ENCODE results near the gene CHST11. TPM values are rescaled to one million over a fixed set of nuclear protein-coding genes. Genes with fewer than 3 reads are reported as not detected.

CHST11 gene
- total and polyA plus RNA-seq, 4 donors, result 15.0 to 25.5 (median 18.8) TPM

- H3K36me3 ChIP-seq (ENCODE audit: control insufficient read depth, insufficient read depth, low read length), result no peaks in the 10 kb centered on the region
- no peaks in the 10 kb centered on the region for H3K9me3 ChIP-seq (ENCODE audit: control insufficient read depth, insufficient read depth, low read length)
- H3K4me1 ChIP-seq (ENCODE audit: control insufficient read depth, insufficient read depth, low read length), result peaks cover 57% of the 10 kb centered on the region
- no peaks in the 10 kb centered on the region for H3K27me3 ChIP-seq (ENCODE audit: control insufficient read depth, insufficient read depth, low read length)
- WGBS (ENCODE audit: insufficient coverage), result 91% methylated on average over 6 of the region's 6 CpGs
- no peak overlapping the region for H3K27ac ChIP-seq (ENCODE audit: low read depth, low read length)
- no peak for DNase-seq (ENCODE audit: low read depth in 4 of 6, low spot score in 6 of 6)
- no peak overlapping the region for H3K4me3 ChIP-seq (ENCODE audit: low read depth, low read length)
Observed at GRCh38 chr12:104714369-104714768, 257.6 kb downstream of the CHST11 start.

- no peak overlapping the region for H3K4me3 ChIP-seq (ENCODE audit: low read depth, low read length)
- H3K4me1 ChIP-seq (ENCODE audit: control insufficient read depth, insufficient read depth, low read length), result peaks cover 66% of the 10 kb centered on the region
- no peaks in the 10 kb centered on the region for H3K36me3 ChIP-seq (ENCODE audit: control insufficient read depth, insufficient read depth, low read length)
- WGBS (ENCODE audit: insufficient coverage), result 89% methylated on average over 6 of the region's 7 CpGs
- no peaks in the 10 kb centered on the region for H3K9me3 ChIP-seq (ENCODE audit: control insufficient read depth, insufficient read depth, low read length)
- H3K27me3 ChIP-seq (ENCODE audit: control insufficient read depth, insufficient read depth, low read length), result no peaks in the 10 kb centered on the region
- H3K27ac ChIP-seq (ENCODE audit: low read depth, low read length), result no peak overlapping the region
- DNase-seq (ENCODE audit: low read depth in 4 of 6, low spot score in 6 of 6), result no peak
Observed at GRCh38 chr12:104716172-104716571, 259.4 kb downstream of the CHST11 start.

- no peaks in the 10 kb centered on the region for H3K27me3 ChIP-seq (ENCODE audit: control insufficient read depth, insufficient read depth, low read length)
- H3K9me3 ChIP-seq (ENCODE audit: control insufficient read depth, insufficient read depth, low read length), result no peaks in the 10 kb centered on the region
- no peak overlapping the region for H3K4me3 ChIP-seq (ENCODE audit: low read depth, low read length)
- WGBS (ENCODE audit: insufficient coverage), result 50% methylated on average over 6 of the region's 11 CpGs
- peak overlapping the region; percentile 29 for H3K27ac ChIP-seq (ENCODE audit: low read depth, low read length)
- no peaks in the 10 kb centered on the region for H3K36me3 ChIP-seq (ENCODE audit: control insufficient read depth, insufficient read depth, low read length)
- peak in 2 of 6 donors; percentile 79 to 85 for DNase-seq (ENCODE audit: low read depth in 4 of 6, low spot score in 6 of 6)
- H3K4me1 ChIP-seq (ENCODE audit: control insufficient read depth, insufficient read depth, low read length), result peaks cover 67% of the 10 kb centered on the region
Observed at GRCh38 chr12:104718304-104718929, 261.7 kb downstream of the CHST11 start.

- H3K9me3 ChIP-seq (ENCODE audit: control insufficient read depth, insufficient read depth, low read length), result no peaks in the 10 kb centered on the region
- H3K27ac ChIP-seq (ENCODE audit: low read depth, low read length), result peak overlapping the region; percentile 41
- no peak for DNase-seq (ENCODE audit: low read depth in 4 of 6, low spot score in 6 of 6)
- 70% methylated on average over 11 of the region's 13 CpGs for WGBS (ENCODE audit: insufficient coverage)
- peaks cover 61% of the 10 kb centered on the region for H3K4me1 ChIP-seq (ENCODE audit: control insufficient read depth, insufficient read depth, low read length)
- H3K27me3 ChIP-seq (ENCODE audit: control insufficient read depth, insufficient read depth, low read length), result no peaks in the 10 kb centered on the region
- H3K4me3 ChIP-seq (ENCODE audit: low read depth, low read length), result no peak overlapping the region
- no peaks in the 10 kb centered on the region for H3K36me3 ChIP-seq (ENCODE audit: control insufficient read depth, insufficient read depth, low read length)
Observed at GRCh38 chr12:104719700-104720338, 263.1 kb downstream of the CHST11 start.

GRCh38 chr12:104720339-104721038 lies 263.7 kb downstream of the CHST11 start:
- no peaks in the 10 kb centered on the region for H3K9me3 ChIP-seq (ENCODE audit: control insufficient read depth, insufficient read depth, low read length)
- H3K27ac ChIP-seq (ENCODE audit: low read depth, low read length), result peak overlapping the region; percentile 41
- H3K27me3 ChIP-seq (ENCODE audit: control insufficient read depth, insufficient read depth, low read length), result no peaks in the 10 kb centered on the region
- peak in 2 of 6 donors; percentile 59 to 65 for DNase-seq (ENCODE audit: low read depth in 4 of 6, low spot score in 6 of 6)
- no peaks in the 10 kb centered on the region for H3K36me3 ChIP-seq (ENCODE audit: control insufficient read depth, insufficient read depth, low read length)
- peak overlapping the region; percentile 7 for H3K4me3 ChIP-seq (ENCODE audit: low read depth, low read length)
- WGBS (ENCODE audit: insufficient coverage), result 19% methylated on average over 24 of the region's 29 CpGs
- H3K4me1 ChIP-seq (ENCODE audit: control insufficient read depth, insufficient read depth, low read length), result peaks cover 54% of the 10 kb centered on the region

- Histone ChIP-seq H3K27ac (ENCODE audit: low read depth, low read length) (peak overlapping the region; percentile 41), H3K4me1 (ENCODE audit: control insufficient read depth, insufficient read depth, low read length) (peaks cover 49% of the 10 kb centered on the region), H3K27me3 (ENCODE audit: control insufficient read depth, insufficient read depth, low read length) (no peaks in the 10 kb centered on the region), H3K4me3 (ENCODE audit: low read depth, low read length) (no peak overlapping the region), H3K9me3 (ENCODE audit: control insufficient read depth, insufficient read depth, low read length) (no peaks in the 10 kb centered on the region), H3K36me3 (ENCODE audit: control insufficient read depth, insufficient read depth, low read length) (no peaks in the 10 kb centered on the region)
- DNase-seq (ENCODE audit: low read depth in 4 of 6, low spot score in 6 of 6), result no peak
Observed at GRCh38 chr12:104721039-104721405, 264.3 kb downstream of the CHST11 start.

- no peaks in the 10 kb centered on the region for H3K9me3 ChIP-seq (ENCODE audit: control insufficient read depth, insufficient read depth, low read length)
- H3K36me3 ChIP-seq (ENCODE audit: control insufficient read depth, insufficient read depth, low read length), result no peaks in the 10 kb centered on the region
- no peaks in the 10 kb centered on the region for H3K27me3 ChIP-seq (ENCODE audit: control insufficient read depth, insufficient read depth, low read length)
- H3K4me1 ChIP-seq (ENCODE audit: control insufficient read depth, insufficient read depth, low read length), result peaks cover 49% of the 10 kb centered on the region
- 60% methylated on average over 1 of the region's 6 CpGs for WGBS (ENCODE audit: insufficient coverage)
- DNase-seq (ENCODE audit: low read depth in 4 of 6, low spot score in 6 of 6), result no peak
- H3K4me3 ChIP-seq (ENCODE audit: low read depth, low read length), result no peak overlapping the region
- H3K27ac ChIP-seq (ENCODE audit: low read depth, low read length), result no peak overlapping the region
Observed at GRCh38 chr12:104721936-104722335, 265.2 kb downstream of the CHST11 start.

GRCh38 chr12:104722601-104723534 lies 266.1 kb downstream of the CHST11 start:
- DNase-seq (ENCODE audit: low read depth in 4 of 6, low spot score in 6 of 6), result no peak
- no peaks in the 10 kb centered on the region for H3K27me3 ChIP-seq (ENCODE audit: control insufficient read depth, insufficient read depth, low read length)
- H3K4me3 ChIP-seq (ENCODE audit: low read depth, low read length), result no peak overlapping the region
- peaks cover 47% of the 10 kb centered on the region for H3K4me1 ChIP-seq (ENCODE audit: control insufficient read depth, insufficient read depth, low read length)
- no peaks in the 10 kb centered on the region for H3K9me3 ChIP-seq (ENCODE audit: control insufficient read depth, insufficient read depth, low read length)
- WGBS (ENCODE audit: insufficient coverage), result 69% methylated on average over 6 of the region's 21 CpGs
- H3K27ac ChIP-seq (ENCODE audit: low read depth, low read length), result no peak overlapping the region
- no peaks in the 10 kb centered on the region for H3K36me3 ChIP-seq (ENCODE audit: control insufficient read depth, insufficient read depth, low read length)

- Histone ChIP-seq H3K9me3 (ENCODE audit: control insufficient read depth, insufficient read depth, low read length) (no peaks in the 10 kb centered on the region), H3K4me3 (ENCODE audit: low read depth, low read length) (no peak overlapping the region), H3K36me3 (ENCODE audit: control insufficient read depth, insufficient read depth, low read length) (no peaks in the 10 kb centered on the region), H3K27ac (ENCODE audit: low read depth, low read length) (no peak overlapping the region), H3K27me3 (ENCODE audit: control insufficient read depth, insufficient read depth, low read length) (no peaks in the 10 kb centered on the region), H3K4me1 (ENCODE audit: control insufficient read depth, insufficient read depth, low read length) (peaks cover 37% of the 10 kb centered on the region)
- 51% methylated on average over 2 of the region's 2 CpGs for WGBS (ENCODE audit: insufficient coverage)
- no peak for DNase-seq (ENCODE audit: low read depth in 4 of 6, low spot score in 6 of 6)
Observed at GRCh38 chr12:104723895-104724294, 267.1 kb downstream of the CHST11 start.

Data from spinal cord (tissue), 10 donors.